Liver (tissue), 9 donors: ENCODE data around the gene LGALS7B. TPM values are rescaled to one million over a fixed set of nuclear protein-coding genes. Genes with fewer than 3 reads are reported as not detected.
"Not testable (repeated sequence)": the region's sequence is repeated elsewhere in the genome, so short reads cannot be mapped to it uniquely, and the experiment has no call there.

ENCODE experiments used
- DNase-seq: peaks from one replicate; pipeline ENCODE4 v3.0.0-alpha.2; 2017; ENCODE audit warnings: low spot score
- H3K27ac ChIP-seq, 2 donors: one replicate each; pipeline ENCODE4 v1.7.0; 2013; ENCODE audit warnings: inconsistent platforms in 2 of 2, low read length in 2 of 2, control low read depth in 1 of 2, low read depth in 1 of 2, mild to moderate bottlenecking in 1 of 2
- H3K27me3 ChIP-seq, 4 donors: one replicate each; pipeline versions ENCODE4 v1.6.1 to v1.7.0; 2013; ENCODE audit warnings: low read length in 3 of 4, inconsistent platforms in 1 of 4, mild to moderate bottlenecking in 1 of 4, moderate library complexity in 1 of 4; ENCODE audit not compliant: control insufficient read depth in 4 of 4, insufficient read depth in 4 of 4
- H3K36me3 ChIP-seq, 4 donors: one replicate each; pipeline versions ENCODE4 v1.6.1 to v1.7.0; 2013; ENCODE audit warnings: low read length in 3 of 4, mild to moderate bottlenecking in 3 of 4, low read depth in 1 of 4, moderate library complexity in 1 of 4; ENCODE audit not compliant: control insufficient read depth in 4 of 4, insufficient read depth in 3 of 4
- H3K4me1 ChIP-seq, 4 donors: one replicate each; pipeline versions ENCODE4 v1.6.1 to v1.7.0; 2013; ENCODE audit warnings: low read length in 3 of 4, mild to moderate bottlenecking in 3 of 4, moderate library complexity in 1 of 4; ENCODE audit not compliant: control insufficient read depth in 4 of 4, insufficient read depth in 4 of 4
- H3K4me3 ChIP-seq, 3 donors: one replicate each; pipeline versions ENCODE4 v1.6.1 to v1.7.0; 2013; ENCODE audit warnings: low read length in 3 of 3, control low read depth in 1 of 3, low read depth in 1 of 3, mild to moderate bottlenecking in 1 of 3
- H3K9ac ChIP-seq, 2 donors: one replicate each; pipeline ENCODE4 v1.7.0; 2013; ENCODE audit warnings: low read length in 2 of 2, mild to moderate bottlenecking in 2 of 2, moderate library complexity in 2 of 2, control low read depth in 1 of 2, low read depth in 1 of 2
- H3K9me3 ChIP-seq, 4 donors: one replicate each; pipeline versions ENCODE4 v1.6.1 to v1.7.0; 2013; ENCODE audit warnings: low read length in 3 of 4; ENCODE audit not compliant: control insufficient read depth in 4 of 4
- EGR1 ChIP-seq, 2 donors: IDR thresholded peaks; 2 replicates each; pipeline ENCODE4 v1.6.1; 2016 to 2018; ENCODE audit warnings: antibody characterized with exemption in 2 of 2, low read depth in 2 of 2
- FOXA1 ChIP-seq: IDR thresholded peaks from 2 replicates; pipeline ENCODE4 v1.6.1; 2016; ENCODE audit warnings: antibody characterized with exemption
- FOXA2 ChIP-seq: IDR thresholded peaks from 2 replicates; pipeline ENCODE4 v1.6.1; 2016; ENCODE audit warnings: antibody characterized with exemption
- HNF4G ChIP-seq: IDR thresholded peaks from 2 replicates; pipeline ENCODE4 v1.6.1; 2016; ENCODE audit warnings: antibody characterized with exemption
- MAX ChIP-seq: IDR thresholded peaks from 2 replicates; pipeline ENCODE4 v1.6.1; 2016; ENCODE audit warnings: antibody characterized with exemption
- NR2F2 ChIP-seq: IDR thresholded peaks from 2 replicates; pipeline ENCODE4 v1.6.1; 2016; ENCODE audit warnings: antibody characterized with exemption
- RAD21 ChIP-seq, 2 donors: IDR thresholded peaks; 2 replicates each; pipeline ENCODE4 v1.6.1; 2016; ENCODE audit warnings: antibody characterized with exemption in 2 of 2, mild to moderate bottlenecking in 2 of 2
- REST ChIP-seq: IDR thresholded peaks from 2 replicates; pipeline ENCODE4 v1.6.1; 2016; ENCODE audit warnings: antibody characterized with exemption, mild to moderate bottlenecking
- SP1 ChIP-seq: IDR thresholded peaks from 2 replicates; pipeline ENCODE4 v1.6.1; 2018; ENCODE audit warnings: antibody characterized with exemption, mild to moderate bottlenecking
- TAF1 ChIP-seq: conservative IDR thresholded peaks from 2 replicates; pipeline ENCODE4 v1.6.1; 2016; ENCODE audit warnings: antibody characterized with exemption, mild to moderate bottlenecking
- YY1 ChIP-seq: IDR thresholded peaks from 2 replicates; pipeline ENCODE4 v1.6.1; 2016; ENCODE audit warnings: antibody characterized with exemption, mild to moderate bottlenecking
- ZBTB33 ChIP-seq: IDR thresholded peaks from 2 replicates; pipeline ENCODE4 v1.6.1; 2016; ENCODE audit warnings: antibody characterized with exemption
- WGBS: extraction: QIAGEN DNeasy Blood & Tissue Kit; methylation state at CpG from one replicate; pipeline ENCODE4 v1.1.7; 2013; 5-methylcytosine and 5-hydroxymethylcytosine counted together
- polyA plus RNA-seq, 2 donors: library from polyadenylated mRNA; stranded (reverse) in 1 of 2; unstranded in 1 of 2; fragments of 200-250 nt in 1 of 2; fragments of >200 nt in 1 of 2; fragmentation: Nextera tagmentation in 1 of 2; extraction: Ambion mirVana in 1 of 2; gene quantifications; one replicate each; pipeline versions ENCODE4 v1.2.1 to v1.2.3, GENCODE V29; 2013 to 2015
- total RNA-seq, 2 donors: library from RNA; depleted of rRNA; stranded (reverse); fragments of >200 nt; gene quantifications; one replicate each; pipeline ENCODE4 v1.2.3, GENCODE V29; 2014
- donor health status: healthy.
- donor health status: healthy.
- donor health status: healthy.
- donor health status: healthy.
- donor health status: healthy.

LGALS7B gene
- total and polyA plus RNA-seq, 4 donors, result 0.36 TPM; not detected in 3

GRCh38 chr19:38803543-38803942, 14.5 kb downstream of the LGALS7B start:
- Histone ChIP-seq H3K9ac (no peak overlapping the region), H3K36me3 (peaks cover 3 to 15% (median 10%) of the 10 kb centered on the region in 4 donors), H3K4me1 (no peaks in the 10 kb centered on the region), H3K27me3 (no peaks in the 10 kb centered on the region), H3K4me3 (no peak overlapping the region), H3K9me3 (no peaks in the 10 kb centered on the region), H3K27ac (no peak overlapping the region)
- 95% methylated on average over 10 of the region's 10 CpGs for WGBS
- DNase-seq, result no peak
- TF ChIP-seq NR2F2, result no peak

GRCh38 chr19:38805180-38805579, 16.2 kb downstream of the LGALS7B start:
- 66% methylated on average over 1 of the region's 1 CpG for WGBS
- no peak for DNase-seq
- TF ChIP-seq MAX, result no peak
- TF ChIP-seq FOXA2, result no peak
- no peak for TF ChIP-seq YY1
- TF ChIP-seq EGR1 (IDR thresholded peaks at IDR 0.05; ENCODE audit: low read depth in 2 of 2), result no peak
- no peak for TF ChIP-seq HNF4G
- no peak for TF ChIP-seq FOXA1
- no peak for TF ChIP-seq REST
- no peak for TF ChIP-seq TAF1
- no peak for TF ChIP-seq ZBTB33
- no peak for TF ChIP-seq SP1
- Histone ChIP-seq H3K27ac (no peak overlapping the region), H3K4me1 (no peaks in the 10 kb centered on the region), H3K4me3 (no peak overlapping the region), H3K9ac (no peak overlapping the region), H3K27me3 (no peaks in the 10 kb centered on the region), H3K36me3 (peaks cover 3 to 15% (median 10%) of the 10 kb centered on the region in 4 donors), H3K9me3 (no peaks in the 10 kb centered on the region)

- WGBS, result 94% methylated on average over 6 of the region's 6 CpGs
- H3K27me3 ChIP-seq, result no peaks in the 10 kb centered on the region
- no peak overlapping the region for H3K9ac ChIP-seq
- no peak overlapping the region for H3K27ac ChIP-seq
- H3K4me3 ChIP-seq, result no peak overlapping the region
- H3K9me3 ChIP-seq, result no peaks in the 10 kb centered on the region
- peaks cover 3 to 11% (median 6%) of the 10 kb centered on the region in 4 donors for H3K36me3 ChIP-seq
- no peak for DNase-seq
- no peaks in the 10 kb centered on the region for H3K4me1 ChIP-seq
- TF ChIP-seq NR2F2 (no peak), RAD21 (IDR thresholded peaks at IDR 0.05) (no peak)
Measured at GRCh38 chr19:38806371-38806770, 17.4 kb downstream of the LGALS7B start.

- not testable (repeated sequence) for H3K9ac ChIP-seq, H3K36me3 ChIP-seq, DNase-seq, H3K4me3 ChIP-seq, H3K27me3 ChIP-seq, H3K9me3 ChIP-seq, H3K4me1 ChIP-seq, H3K27ac ChIP-seq
- 82% methylated on average over 14 of the region's 18 CpGs for WGBS
Measured at GRCh38 chr19:38807374-38808098, 18.5 kb downstream of the LGALS7B start.
